Renal cortex interstitium (tissue), 11 donors: ENCODE results near the gene ANKRD2. TPM values are rescaled to one million over a fixed set of nuclear protein-coding genes. Genes with fewer than 3 reads are reported as not detected.

ENCODE experiments used
- DNase-seq, 11 donors: peaks; one replicate each; pipeline ENCODE4 v3.0.0-alpha.2; 2013; ENCODE audit warnings: low read depth in 9 of 11, low spot score in 4 of 11; ENCODE audit errors: extremely low read depth in 1 of 11
- polyA plus RNA-seq, 3 donors: library from polyadenylated mRNA; unstranded; fragments of 120-200 nt; gene quantifications; one replicate each; pipeline ENCODE4 v1.2.1, GENCODE V29; 2013; ENCODE audit not compliant: insufficient read length in 3 of 3

ANKRD2 gene
- polyA plus RNA-seq, 3 donors: 0.42 to 0.65 (median 0.60) TPM

DNA sequence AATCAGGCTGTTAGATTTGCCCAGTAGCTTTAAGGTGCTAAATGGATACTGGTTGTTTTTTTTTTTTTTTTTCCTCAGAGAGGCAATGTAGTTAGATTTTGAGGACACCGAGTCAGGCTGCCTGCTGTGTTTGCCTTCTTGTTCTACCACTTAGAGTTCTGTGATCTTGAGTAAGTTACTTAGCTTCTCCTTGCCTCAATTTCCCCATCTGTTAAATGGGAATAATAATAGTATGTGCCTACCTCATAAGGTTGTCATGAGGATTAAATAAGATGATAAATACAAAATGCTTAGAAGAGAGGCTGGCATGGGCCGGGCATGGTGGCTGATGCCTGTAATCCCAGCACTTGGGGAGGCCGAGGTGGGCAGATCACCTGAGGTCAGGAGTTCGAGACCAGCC, 46.2 kb downstream of the ANKRD2 start:
- DNase-seq: no peak

DNA sequence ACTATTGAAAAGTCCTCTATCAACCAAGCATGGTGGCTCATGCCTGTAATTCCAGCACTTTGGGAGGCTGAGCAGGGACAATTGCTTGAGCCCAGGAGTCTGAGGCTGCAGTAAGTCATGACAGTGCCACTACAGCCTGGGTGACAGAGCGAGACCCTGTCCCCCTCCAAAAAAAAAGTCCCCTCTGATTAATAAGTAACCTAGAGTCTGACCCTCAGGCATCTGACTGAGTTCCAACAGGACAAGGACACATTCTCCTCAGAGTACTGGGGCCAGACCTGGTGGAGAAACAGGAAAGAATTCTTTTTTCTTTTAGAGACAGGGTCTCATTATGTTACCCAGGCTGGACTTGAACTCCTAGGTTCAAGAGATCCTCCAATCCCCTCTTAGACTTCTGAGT, 50.7 kb downstream of the ANKRD2 start:
- DNase-seq: peak in 1 of 11 donors; percentile 48

- no peak for DNase-seq
These were observed 55.2 kb downstream of the ANKRD2 start for GRCh38 chr10:97627731-97628130.

DNA sequence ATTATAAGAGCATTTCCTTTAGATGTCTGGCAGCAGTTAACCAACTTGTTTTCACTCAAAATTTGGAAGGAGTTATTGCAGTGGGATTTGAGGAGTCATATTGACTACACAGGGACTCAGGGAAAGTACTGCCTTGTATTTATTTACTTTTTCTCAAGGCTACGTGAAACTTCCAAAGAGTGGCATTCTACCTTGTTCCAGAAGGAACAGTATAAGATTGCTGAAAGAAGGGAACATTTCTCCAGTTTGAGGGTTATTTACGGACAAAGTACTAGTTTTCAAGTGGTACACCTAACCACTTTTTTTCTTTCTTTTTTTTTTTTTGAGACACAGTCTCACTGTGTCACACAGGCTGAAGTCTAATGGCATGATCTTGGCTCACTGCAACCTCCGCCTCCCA, 55.6 kb downstream of the ANKRD2 start:
- DNase-seq: no peak

GRCh38 chr10:97629289-97629688, 56.7 kb downstream of the ANKRD2 start:
- no peak for DNase-seq

- DNase-seq: no peak
These were observed 58.5 kb downstream of the ANKRD2 start for GRCh38 chr10:97631098-97631497.

GRCh38 chr10:97632949-97633884, 60.6 kb downstream of the ANKRD2 start, which contains the start of gene MORN4:
TSS of gene MORN4 (minus strand) at chr10:97633500. CDS start at chr10:97619653, 13,847 bp downstream.
- DNase-seq: peak; percentile 82 to 94 (median 91)

Other genes starting within 250 kb of the ANKRD2 start
- gene FRAT2, start 238.1 kb upstream of the ANKRD2 start, polyA plus RNA-seq: 10 to 100 TPM; 12.2 to 14.2 (median 13.2) TPM
- 10 to 100 TPM; 23.9 to 31.3 (median 25.9) TPM for gene RRP12, start 171.4 kb upstream of the ANKRD2 start, polyA plus RNA-seq
- 100 to 1,000 TPM; 172 to 199 (median 196) TPM for gene PGAM1, start 146.6 kb upstream of the ANKRD2 start, polyA plus RNA-seq
- gene EXOSC1, start 126.8 kb upstream of the ANKRD2 start, polyA plus RNA-seq: 10 to 100 TPM; 30.3 to 38.9 (median 32.7) TPM
- 10 to 100 TPM; 38.5 to 40.3 (median 38.8) TPM for gene ZDHHC16, start 126.6 kb upstream of the ANKRD2 start, polyA plus RNA-seq
- 100 to 1,000 TPM in 1 of 3 donors, 10 to 100 TPM in 2; 93.5 to 107 (median 95.0) TPM for gene MMS19, start 74.4 kb upstream of the ANKRD2 start, polyA plus RNA-seq
- 10 to 100 TPM in 1 of 3 donors, 1 to 10 TPM in 2; 6.8 to 11.7 (median 9.8) TPM for gene UBTD1, start 73.9 kb upstream of the ANKRD2 start, polyA plus RNA-seq
- gene HOGA1, start 11.6 kb downstream of the ANKRD2 start, polyA plus RNA-seq: 10 to 100 TPM; 50.6 to 63.7 (median 50.8) TPM
- gene C10orf62, start 16.9 kb downstream of the ANKRD2 start, polyA plus RNA-seq: 1 to 10 TPM in 1 of 3 donors, under 1 TPM in 2; 0.27 to 1.3 (median 0.84) TPM
- gene MORN4, start 60.7 kb downstream of the ANKRD2 start, polyA plus RNA-seq: 10 to 100 TPM; 21.6 to 29.5 (median 22.0) TPM
- 10 to 100 TPM; 17.4 to 20.8 (median 18.9) TPM for gene PI4K2A, start 67.9 kb downstream of the ANKRD2 start, polyA plus RNA-seq
- gene AVPI1, start 114.5 kb downstream of the ANKRD2 start, polyA plus RNA-seq: 1 to 10 TPM; 3.7 to 8.6 (median 4.3) TPM
- gene MARVELD1, start 141.0 kb downstream of the ANKRD2 start, polyA plus RNA-seq: 10 to 100 TPM; 36.8 to 52.5 (median 47.4) TPM
- 10 to 100 TPM; 23.6 to 40.2 (median 23.7) TPM for gene ZFYVE27, start 164.3 kb downstream of the ANKRD2 start, polyA plus RNA-seq
- under 1 TPM; 0.08 to 0.11 (median 0.11) TPM for gene SFRP5, start 199.2 kb downstream of the ANKRD2 start, polyA plus RNA-seq